Ishikawa (cell line): ENCODE results near the gene ANKRD24.

Source experiments
- CEBPB ChIP-seq: IDR thresholded peaks from 2 replicates; pipeline ENCODE4 v1.6.1; 2012
- CREB1 ChIP-seq: IDR thresholded peaks from 2 replicates; pipeline ENCODE4 v1.6.1; 2012; ENCODE audit warnings: low read depth
- EGR1 ChIP-seq: IDR thresholded peaks from 2 replicates; pipeline ENCODE4 v1.6.1; 2012
- EP300 ChIP-seq: IDR thresholded peaks from 2 replicates; pipeline ENCODE4 v1.6.1; 2012; ENCODE audit warnings: borderline replicate concordance
- FOXM1 ChIP-seq: IDR thresholded peaks from 2 replicates; pipeline ENCODE4 v1.6.1; 2012; ENCODE audit warnings: low read depth, borderline replicate concordance
- MAX ChIP-seq: IDR thresholded peaks from 2 replicates; pipeline ENCODE4 v1.6.1; 2012
- NFIC ChIP-seq: IDR thresholded peaks from 2 replicates; pipeline ENCODE4 v1.6.1; 2012
- RAD21 ChIP-seq: IDR thresholded peaks from 2 replicates; pipeline ENCODE4 v1.6.1; 2012; ENCODE audit warnings: low read depth
- TAF1 ChIP-seq: IDR thresholded peaks from 2 replicates; pipeline ENCODE4 v1.6.1; 2012; ENCODE audit warnings: low read depth, mild to moderate bottlenecking
- TCF12 ChIP-seq: IDR thresholded peaks from 2 replicates; pipeline ENCODE4 v1.6.1; 2012; ENCODE audit warnings: low read depth
- TEAD4 ChIP-seq: IDR thresholded peaks from 2 replicates; pipeline ENCODE4 v1.6.1; 2012
- USF1 ChIP-seq: IDR thresholded peaks from 2 replicates; pipeline ENCODE4 v1.6.1; 2012
- YY1 ChIP-seq: IDR thresholded peaks from 2 replicates; pipeline ENCODE4 v1.6.1; 2012; ENCODE audit warnings: low read depth
- ZBTB7A ChIP-seq: IDR thresholded peaks from 2 replicates; pipeline ENCODE4 v1.6.1; 2012; ENCODE audit warnings: low read depth
- TF ChIP-seq, protein P1 (sequence below): IDR thresholded peaks from 2 replicates; pipeline ENCODE4 v1.6.1; 2012; ENCODE audit warnings: low read depth, mild to moderate bottlenecking

Gene ANKRD24

DNA sequence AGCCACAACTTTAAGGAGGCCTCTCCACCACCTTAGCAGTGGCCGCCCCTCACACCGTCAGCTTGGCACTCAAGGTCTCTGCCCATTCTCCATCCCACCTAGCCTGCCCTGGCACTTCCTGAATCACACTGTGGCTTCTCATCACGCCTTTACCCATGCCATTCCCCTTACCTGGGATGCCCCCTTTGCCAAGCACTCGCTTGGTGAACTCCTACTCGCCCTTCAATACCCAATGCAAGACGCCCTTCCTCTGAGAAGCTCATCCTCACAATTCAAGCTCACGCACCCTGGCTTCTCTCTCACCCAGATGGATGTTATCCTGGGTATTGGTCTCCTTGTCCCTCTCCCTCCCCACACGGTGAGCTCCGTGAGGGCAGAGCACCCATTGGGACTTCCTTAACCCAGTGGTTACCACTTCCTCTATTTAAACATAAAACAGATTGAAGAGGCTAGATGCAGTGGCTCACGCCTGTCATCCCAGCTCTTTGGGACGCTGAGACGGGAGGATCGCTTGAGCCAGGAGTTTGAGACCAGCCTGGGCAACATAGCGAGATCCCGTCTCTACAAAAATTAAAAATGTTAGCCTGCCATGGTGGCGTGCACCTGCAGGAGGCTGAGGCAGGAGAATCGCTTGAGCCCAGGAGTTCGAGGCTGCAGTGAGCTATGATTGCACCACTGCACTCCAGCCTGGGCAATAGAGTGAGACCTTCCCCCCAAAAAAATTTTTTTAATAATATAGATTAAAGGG is 83.9 kb downstream of the ANKRD24 start:
- TF ChIP-seq USF1 = no peak
- no peak for TF ChIP-seq EGR1
- no peak for TF ChIP-seq YY1
- no peak for TF ChIP-seq TCF12
- TF ChIP-seq NFIC = no peak
- TF ChIP-seq, protein P1, sequence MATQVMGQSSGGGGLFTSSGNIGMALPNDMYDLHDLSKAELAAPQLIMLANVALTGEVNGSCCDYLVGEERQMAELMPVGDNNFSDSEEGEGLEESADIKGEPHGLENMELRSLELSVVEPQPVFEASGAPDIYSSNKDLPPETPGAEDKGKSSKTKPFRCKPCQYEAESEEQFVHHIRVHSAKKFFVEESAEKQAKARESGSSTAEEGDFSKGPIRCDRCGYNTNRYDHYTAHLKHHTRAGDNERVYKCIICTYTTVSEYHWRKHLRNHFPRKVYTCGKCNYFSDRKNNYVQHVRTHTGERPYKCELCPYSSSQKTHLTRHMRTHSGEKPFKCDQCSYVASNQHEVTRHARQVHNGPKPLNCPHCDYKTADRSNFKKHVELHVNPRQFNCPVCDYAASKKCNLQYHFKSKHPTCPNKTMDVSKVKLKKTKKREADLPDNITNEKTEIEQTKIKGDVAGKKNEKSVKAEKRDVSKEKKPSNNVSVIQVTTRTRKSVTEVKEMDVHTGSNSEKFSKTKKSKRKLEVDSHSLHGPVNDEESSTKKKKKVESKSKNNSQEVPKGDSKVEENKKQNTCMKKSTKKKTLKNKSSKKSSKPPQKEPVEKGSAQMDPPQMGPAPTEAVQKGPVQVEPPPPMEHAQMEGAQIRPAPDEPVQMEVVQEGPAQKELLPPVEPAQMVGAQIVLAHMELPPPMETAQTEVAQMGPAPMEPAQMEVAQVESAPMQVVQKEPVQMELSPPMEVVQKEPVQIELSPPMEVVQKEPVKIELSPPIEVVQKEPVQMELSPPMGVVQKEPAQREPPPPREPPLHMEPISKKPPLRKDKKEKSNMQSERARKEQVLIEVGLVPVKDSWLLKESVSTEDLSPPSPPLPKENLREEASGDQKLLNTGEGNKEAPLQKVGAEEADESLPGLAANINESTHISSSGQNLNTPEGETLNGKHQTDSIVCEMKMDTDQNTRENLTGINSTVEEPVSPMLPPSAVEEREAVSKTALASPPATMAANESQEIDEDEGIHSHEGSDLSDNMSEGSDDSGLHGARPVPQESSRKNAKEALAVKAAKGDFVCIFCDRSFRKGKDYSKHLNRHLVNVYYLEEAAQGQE = no peak
- no peak for TF ChIP-seq CREB1
- no peak for TF ChIP-seq FOXM1
- no peak for TF ChIP-seq RAD21
- no peak for TF ChIP-seq TEAD4
- TF ChIP-seq TAF1 = no peak
- TF ChIP-seq MAX = no peak
- no peak for TF ChIP-seq CEBPB
- TF ChIP-seq EP300 = no peak
- no peak for TF ChIP-seq ZBTB7A

GRCh38 chr19:4267101-4267900 is 84.8 kb downstream of the ANKRD24 start:
- TF ChIP-seq YY1 (no peak), RAD21 (peak; percentile 77), ZBTB7A (peak; percentile 97), TAF1 (no peak), CREB1 (no peak)

- no peak for TF ChIP-seq USF1
- no peak for TF ChIP-seq TEAD4
- no peak for TF ChIP-seq TCF12
- TF ChIP-seq EGR1 = no peak
- TF ChIP-seq YY1 = no peak
- TF ChIP-seq FOXM1 = no peak
- TF ChIP-seq MAX = no peak
- TF ChIP-seq RAD21 = no peak
- TF ChIP-seq NFIC = no peak
- TF ChIP-seq EP300 = no peak
Measured at GRCh38 chr19:4267901-4268815, 85.7 kb downstream of the ANKRD24 start.

DNA sequence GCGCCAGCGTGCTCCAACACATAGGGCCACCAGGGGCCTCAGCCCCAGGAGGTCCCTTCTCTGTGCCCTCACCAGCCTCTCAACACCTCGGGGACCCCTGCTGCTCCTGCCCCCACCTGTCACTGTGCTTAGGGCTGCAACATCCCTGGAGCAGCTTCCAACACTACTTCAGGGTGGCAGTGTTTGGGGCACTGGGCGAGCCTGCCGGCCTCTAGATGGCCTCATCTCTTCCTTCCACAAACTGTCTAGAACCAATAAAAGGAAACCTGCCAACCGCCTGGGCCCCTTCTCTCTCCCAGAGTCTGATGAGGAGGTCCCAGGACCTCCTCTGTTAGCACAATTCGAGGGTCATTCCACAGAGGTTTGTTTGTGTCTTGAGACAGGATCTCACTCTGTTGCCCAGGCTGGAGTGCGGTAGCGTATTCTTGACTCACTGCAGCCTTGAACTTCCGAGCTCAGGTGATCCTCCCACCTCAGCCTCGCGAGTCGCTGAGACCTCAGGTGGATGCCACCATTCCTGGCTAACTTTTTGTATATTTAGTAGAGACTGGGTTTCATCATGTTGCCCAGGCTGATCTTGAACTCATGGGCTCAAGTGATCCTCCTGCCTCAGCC is 86.4 kb downstream of the ANKRD24 start:
- no peak for TF ChIP-seq TAF1
- no peak for TF ChIP-seq TCF12
- no peak for TF ChIP-seq FOXM1
- no peak for TF ChIP-seq ZBTB7A
- TF ChIP-seq, protein P1 = no peak
- no peak for TF ChIP-seq EGR1
- TF ChIP-seq YY1 = no peak
- TF ChIP-seq RAD21 = no peak
- no peak for TF ChIP-seq CREB1
- no peak for TF ChIP-seq CEBPB

DNA sequence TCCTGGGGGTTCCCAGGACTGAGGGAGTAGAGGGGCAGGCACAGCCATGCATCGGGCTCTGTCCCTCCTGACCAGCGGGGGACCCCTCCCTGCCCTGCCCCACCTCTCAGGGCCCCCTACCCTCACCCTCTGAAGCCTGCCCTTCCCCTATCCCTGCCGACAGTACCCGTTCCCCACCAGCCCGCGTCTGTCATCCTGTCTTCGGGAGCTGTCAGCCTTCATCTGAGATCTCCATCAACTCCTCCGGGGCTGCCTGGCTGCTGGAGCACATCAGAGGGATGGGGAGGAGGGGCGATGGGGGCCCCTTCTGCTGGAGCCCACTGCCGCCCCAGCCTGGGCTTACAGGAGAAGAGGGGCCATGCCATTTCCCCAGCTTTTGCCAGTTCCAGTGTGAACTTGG is 90.4 kb downstream of the ANKRD24 start:
- TF ChIP-seq TAF1 = no peak
- TF ChIP-seq CREB1 = no peak
- TF ChIP-seq RAD21 = no peak
- TF ChIP-seq, protein P1 = no peak
- TF ChIP-seq USF1 = no peak
- TF ChIP-seq EP300 = no peak
- no peak for TF ChIP-seq FOXM1
- no peak for TF ChIP-seq YY1
- TF ChIP-seq CEBPB = no peak
- no peak for TF ChIP-seq MAX
